ENCODE results near the gene PTPRN2. TPM values are rescaled to one million over a fixed set of nuclear protein-coding genes. Genes with fewer than 3 reads are reported as not detected.

Gene PTPRN2
- total RNA-seq, 1 donor from 2014 or later: 2.4 TPM

DNA sequence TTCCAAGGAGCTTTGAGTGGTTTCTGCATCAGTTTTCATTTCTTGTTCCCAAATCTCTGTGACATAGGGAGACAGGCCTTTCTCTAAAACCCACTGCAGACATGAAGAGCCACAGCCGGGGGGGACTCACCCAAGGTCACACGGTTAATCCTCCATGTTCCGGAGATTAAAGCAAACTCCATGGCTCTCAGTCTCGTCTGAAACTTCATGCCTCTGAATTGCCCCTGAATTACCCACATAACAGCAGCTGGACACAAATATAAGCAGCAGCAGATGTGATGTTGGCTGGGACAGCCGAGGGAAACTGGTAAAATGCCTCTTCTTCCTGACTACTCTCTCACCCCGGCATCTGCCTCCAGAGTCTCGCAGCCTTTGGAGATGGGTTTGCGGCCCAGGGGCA, 848.6 kb downstream of the PTPRN2 start:
- TF ChIP-seq, protein P1, sequence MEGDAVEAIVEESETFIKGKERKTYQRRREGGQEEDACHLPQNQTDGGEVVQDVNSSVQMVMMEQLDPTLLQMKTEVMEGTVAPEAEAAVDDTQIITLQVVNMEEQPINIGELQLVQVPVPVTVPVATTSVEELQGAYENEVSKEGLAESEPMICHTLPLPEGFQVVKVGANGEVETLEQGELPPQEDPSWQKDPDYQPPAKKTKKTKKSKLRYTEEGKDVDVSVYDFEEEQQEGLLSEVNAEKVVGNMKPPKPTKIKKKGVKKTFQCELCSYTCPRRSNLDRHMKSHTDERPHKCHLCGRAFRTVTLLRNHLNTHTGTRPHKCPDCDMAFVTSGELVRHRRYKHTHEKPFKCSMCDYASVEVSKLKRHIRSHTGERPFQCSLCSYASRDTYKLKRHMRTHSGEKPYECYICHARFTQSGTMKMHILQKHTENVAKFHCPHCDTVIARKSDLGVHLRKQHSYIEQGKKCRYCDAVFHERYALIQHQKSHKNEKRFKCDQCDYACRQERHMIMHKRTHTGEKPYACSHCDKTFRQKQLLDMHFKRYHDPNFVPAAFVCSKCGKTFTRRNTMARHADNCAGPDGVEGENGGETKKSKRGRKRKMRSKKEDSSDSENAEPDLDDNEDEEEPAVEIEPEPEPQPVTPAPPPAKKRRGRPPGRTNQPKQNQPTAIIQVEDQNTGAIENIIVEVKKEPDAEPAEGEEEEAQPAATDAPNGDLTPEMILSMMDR (IDR thresholded peaks at IDR 0.05; ENCODE audit: insufficient read depth, low read length, poor library complexity, severe bottlenecking): no peak
- H3K4me3 ChIP-seq (ENCODE audit: low read depth, low read length): no peak overlapping the region
- H3K36me3 ChIP-seq (ENCODE audit: control insufficient read depth, insufficient read depth, low read length): no peaks in the 10 kb centered on the region
- DNase-seq (ENCODE audit: low read depth): no peak
- H3K27me3 ChIP-seq (ENCODE audit: control insufficient read depth, insufficient read depth, low read length): no peaks in the 10 kb centered on the region

GRCh38 chr7:157738066-157738460, 849.6 kb downstream of the PTPRN2 start:
- TF ChIP-seq, protein P1 (IDR thresholded peaks at IDR 0.05; ENCODE audit: insufficient read depth, low read length, poor library complexity, severe bottlenecking): no peak
- H3K36me3 ChIP-seq (ENCODE audit: control insufficient read depth, insufficient read depth, low read length): no peaks in the 10 kb centered on the region
- H3K4me3 ChIP-seq (ENCODE audit: low read depth, low read length): no peak overlapping the region
- H3K27me3 ChIP-seq (ENCODE audit: control insufficient read depth, insufficient read depth, low read length): no peaks in the 10 kb centered on the region
- no peak for DNase-seq (ENCODE audit: low read depth)

- no peak for DNase-seq (ENCODE audit: low read depth)
- TF ChIP-seq, protein P1 (IDR thresholded peaks at IDR 0.05; ENCODE audit: insufficient read depth, low read length, poor library complexity, severe bottlenecking): no peak
- Histone ChIP-seq H3K36me3 (ENCODE audit: control insufficient read depth, insufficient read depth, low read length) (no peaks in the 10 kb centered on the region), H3K4me3 (ENCODE audit: low read depth, low read length) (no peak overlapping the region), H3K27me3 (ENCODE audit: control insufficient read depth, insufficient read depth, low read length) (no peaks in the 10 kb centered on the region)
Measured at GRCh38 chr7:157737151-157738065, 850.2 kb downstream of the PTPRN2 start.

GRCh38 chr7:157736341-157736740, 851.3 kb downstream of the PTPRN2 start:
- TF ChIP-seq, protein P1 (IDR thresholded peaks at IDR 0.05; ENCODE audit: insufficient read depth, low read length, poor library complexity, severe bottlenecking): no peak
- DNase-seq (ENCODE audit: low read depth): no peak
- Histone ChIP-seq H3K36me3 (ENCODE audit: control insufficient read depth, insufficient read depth, low read length) (no peaks in the 10 kb centered on the region), H3K27me3 (ENCODE audit: control insufficient read depth, insufficient read depth, low read length) (no peaks in the 10 kb centered on the region), H3K4me3 (ENCODE audit: low read depth, low read length) (no peak overlapping the region)

DNA sequence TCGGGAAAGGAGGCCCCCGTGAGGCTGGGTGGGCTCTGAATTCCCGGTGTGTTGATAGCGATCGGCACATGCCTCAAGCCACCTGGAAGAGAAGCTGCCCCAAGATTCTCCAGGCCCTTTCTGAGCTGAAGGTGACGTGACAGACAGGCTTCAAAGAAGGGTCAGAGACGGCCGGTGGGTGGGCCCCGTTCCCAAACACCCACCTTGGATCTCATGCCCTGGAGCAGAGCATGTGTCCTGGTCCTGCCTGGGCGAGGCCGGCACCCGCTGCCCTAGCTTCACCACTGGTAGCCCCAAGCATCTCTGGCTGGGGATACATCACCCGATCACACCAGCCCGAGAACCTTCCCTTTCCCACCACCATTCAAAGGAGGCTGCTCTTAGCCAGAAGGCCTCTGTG, 851.8 kb downstream of the PTPRN2 start:
- Histone ChIP-seq H3K4me3 (ENCODE audit: low read depth, low read length) (no peak overlapping the region), H3K36me3 (ENCODE audit: control insufficient read depth, insufficient read depth, low read length) (no peaks in the 10 kb centered on the region), H3K27me3 (ENCODE audit: control insufficient read depth, insufficient read depth, low read length) (no peaks in the 10 kb centered on the region)
- DNase-seq (ENCODE audit: low read depth): no peak
- TF ChIP-seq, protein P1 (IDR thresholded peaks at IDR 0.05; ENCODE audit: insufficient read depth, low read length, poor library complexity, severe bottlenecking): no peak

Measured in kidney epithelial cell (primary cell).